ENCODE results near the gene CEP131.

The CEP131 gene

GRCh38 chr17:81267390-81268067, 44.8 kb upstream of the CEP131 start:
- no peak for DNase-seq
- no peaks in the 10 kb centered on the region for H3K9me2 ChIP-seq (replicated peaks; ENCODE audit: insufficient read depth, low read length)
- H3K4me1 ChIP-seq (ENCODE audit: low read length) = no peaks in the 10 kb centered on the region
- H3K79me2 ChIP-seq (ENCODE audit: low read length) = no peaks in the 10 kb centered on the region
- H3K27me3 ChIP-seq (replicated peaks; ENCODE audit: insufficient read depth, low read length) = no peaks in the 10 kb centered on the region
- H3K36me3 ChIP-seq (replicated peaks; ENCODE audit: insufficient read depth, low read length) = no peaks in the 10 kb centered on the region
- H3K4me2 ChIP-seq (ENCODE audit: low read depth, low read length) = no peak overlapping the region
- no peaks in the 10 kb centered on the region for H4K20me1 ChIP-seq (ENCODE audit: insufficient read depth, low read length)
- no peaks in the 10 kb centered on the region for H3K9me3 ChIP-seq (replicated peaks; ENCODE audit: insufficient read depth, low read length)
- no peak overlapping the region for H3K4me3 ChIP-seq (ENCODE audit: low read length)
- no peaks in the 10 kb centered on the region for H3F3A ChIP-seq (ENCODE audit: insufficient read depth, low read length)
- TF ChIP-seq EZH2 (optimal IDR thresholded peaks at IDR 0.05; ENCODE audit: low read depth, low read length) (no peak), CTCF (IDR thresholded peaks at IDR 0.05; ENCODE audit: low read length) (no peak), EZH2phosphoT487 (IDR thresholded peaks at IDR 0.05; ENCODE audit: low read length) (no peak)
- no peak overlapping the region for H2AFZ ChIP-seq (ENCODE audit: low read length)
- no peak overlapping the region for H3K9ac ChIP-seq (ENCODE audit: low read length)
- no peak overlapping the region for H3K27ac ChIP-seq (ENCODE audit: low read length)

- Histone ChIP-seq H3K36me3 (replicated peaks; ENCODE audit: insufficient read depth, low read length) (no peaks in the 10 kb centered on the region), H3K79me2 (ENCODE audit: low read length) (no peaks in the 10 kb centered on the region), H3K9me2 (replicated peaks; ENCODE audit: insufficient read depth, low read length) (no peaks in the 10 kb centered on the region), H3K4me2 (ENCODE audit: low read depth, low read length) (no peak overlapping the region), H3F3A (ENCODE audit: insufficient read depth, low read length) (no peaks in the 10 kb centered on the region), H3K9ac (ENCODE audit: low read length) (no peak overlapping the region), H3K4me1 (ENCODE audit: low read length) (no peaks in the 10 kb centered on the region), H3K27me3 (replicated peaks; ENCODE audit: insufficient read depth, low read length) (no peaks in the 10 kb centered on the region), H4K20me1 (ENCODE audit: insufficient read depth, low read length) (no peaks in the 10 kb centered on the region), H3K27ac (ENCODE audit: low read length) (no peak overlapping the region), H2AFZ (ENCODE audit: low read length) (no peak overlapping the region), H3K9me3 (replicated peaks; ENCODE audit: insufficient read depth, low read length) (no peaks in the 10 kb centered on the region), H3K4me3 (ENCODE audit: low read length) (no peak overlapping the region)
- TF ChIP-seq EZH2phosphoT487 (IDR thresholded peaks at IDR 0.05; ENCODE audit: low read length) (no peak), EZH2 (optimal IDR thresholded peaks at IDR 0.05; ENCODE audit: low read depth, low read length) (no peak), CTCF (IDR thresholded peaks at IDR 0.05; ENCODE audit: low read length) (no peak)
- no peak for DNase-seq
Observed at GRCh38 chr17:81265576-81265975, 42.8 kb upstream of the CEP131 start.

GRCh38 chr17:81264640-81265039, 41.9 kb upstream of the CEP131 start:
- H4K20me1 ChIP-seq (ENCODE audit: insufficient read depth, low read length) = no peaks in the 10 kb centered on the region
- 0 out of 2 replicates have a peak, but pooled peaks cover under 1% of the 10 kb centered on the region for H3K36me3 ChIP-seq (replicated peaks; ENCODE audit: insufficient read depth, low read length)
- no peak for DNase-seq
- H3K9me2 ChIP-seq (replicated peaks; ENCODE audit: insufficient read depth, low read length) = no peaks in the 10 kb centered on the region
- H3K4me2 ChIP-seq (ENCODE audit: low read depth, low read length) = no peak overlapping the region
- no peaks in the 10 kb centered on the region for H3K9me3 ChIP-seq (replicated peaks; ENCODE audit: insufficient read depth, low read length)
- no peak overlapping the region for H3K4me3 ChIP-seq (ENCODE audit: low read length)
- TF ChIP-seq EZH2phosphoT487 (IDR thresholded peaks at IDR 0.05; ENCODE audit: low read length) = no peak
- no peak for TF ChIP-seq CTCF (IDR thresholded peaks at IDR 0.05; ENCODE audit: low read length)
- TF ChIP-seq EZH2 (optimal IDR thresholded peaks at IDR 0.05; ENCODE audit: low read depth, low read length) = no peak
- no peaks in the 10 kb centered on the region for H3F3A ChIP-seq (ENCODE audit: insufficient read depth, low read length)
- no peaks in the 10 kb centered on the region for H3K4me1 ChIP-seq (ENCODE audit: low read length)
- H3K79me2 ChIP-seq (ENCODE audit: low read length) = no peaks in the 10 kb centered on the region
- H3K27ac ChIP-seq (ENCODE audit: low read length) = no peak overlapping the region
- no peak overlapping the region for H2AFZ ChIP-seq (ENCODE audit: low read length)
- H3K9ac ChIP-seq (ENCODE audit: low read length) = no peak overlapping the region
- H3K27me3 ChIP-seq (replicated peaks; ENCODE audit: insufficient read depth, low read length) = no peaks in the 10 kb centered on the region
